Gastroesophageal sphincter (tissue), 4 donors: ENCODE measurements around the gene ITPR2. TPM values are rescaled to one million over a fixed set of nuclear protein-coding genes. Genes with fewer than 3 reads are reported as not detected.

Experiments used
- ATAC-seq: fragments of 150-250 bp; one replicate; pipeline ENCODE4 v1.9.1; 2016; ENCODE audit warnings: mild to moderate bottlenecking, moderate library complexity
- H3K27ac ChIP-seq, 4 donors: fragments of 200-600 bp; sonication (generic) in 3 of 4; 1 replicate in 3 of 4; 2 replicates in 1 of 4; pipeline ENCODE4 v1.5.1; 2016 to 2019
- H3K27me3 ChIP-seq: fragments of 200-600 bp; sonication (generic); one replicate; pipeline ENCODE4 v1.5.1; 2019
- H3K36me3 ChIP-seq, 2 donors: fragments of 200-600 bp; sonication (generic); one replicate each; pipeline ENCODE4 v1.5.1; 2019; ENCODE audit warnings: control low read depth in 1 of 2
- H3K4me1 ChIP-seq, 3 donors: fragments of 200-600 bp; sonication (generic); 1 replicate in 2 of 3; 2 replicates in 1 of 3; pipeline ENCODE4 v1.5.1; 2016 to 2019; ENCODE audit warnings: control low read depth in 2 of 3
- H3K4me3 ChIP-seq, 2 donors: fragments of 200-600 bp; sonication (generic); one replicate each; pipeline ENCODE4 v1.5.1; 2019; ENCODE audit warnings: mild to moderate bottlenecking in 1 of 2, moderate library complexity in 1 of 2
- H3K9me3 ChIP-seq, 3 donors: fragments of 200-600 bp; sonication (generic); one replicate each; pipeline ENCODE4 v1.5.1; 2017 to 2019; ENCODE audit warnings: control low read depth in 2 of 3
- EP300 ChIP-seq: sonication (generic); formaldehyde crosslinking; IDR thresholded peaks from one replicate; pipeline ENCODE4 v1.6.1; 2017; ENCODE audit warnings: antibody characterized with exemption, mild to moderate bottlenecking
- POLR2A ChIP-seq, 2 donors: fragments of 450-650 bp; IDR thresholded peaks; one replicate each; pipeline ENCODE4 v1.6.1; 2017; ENCODE audit warnings: antibody characterized with exemption in 2 of 2, mild to moderate bottlenecking in 2 of 2, moderate library complexity in 1 of 2
- POLR2AphosphoS5 ChIP-seq: sonication (generic); formaldehyde crosslinking; IDR thresholded peaks from one replicate; pipeline ENCODE4 v1.6.1; 2017; ENCODE audit warnings: antibody characterized with exemption
- WGBS, 2 donors: methylation state at CpG; one replicate each; pipeline ENCODE4 v1.1.5; 2018; ENCODE audit warnings: low coverage in 1 of 2; 5-methylcytosine and 5-hydroxymethylcytosine counted together
- total RNA-seq, 4 donors: library from RNA; depleted of rRNA; stranded (reverse); fragments of >200 nt; gene quantifications; one replicate each; pipeline ENCODE4 v1.1.0, GENCODE V29; 2016
- TF ChIP-seq, protein P1 (sequence below), 4 experiments: fragments of 200-600 bp in 2 of 4; fragments of 450-650 bp in 2 of 4; sonication (generic) in 1 of 4; IDR thresholded peaks; one replicate each; pipeline ENCODE4 v1.5.1; 2017 to 2019; ENCODE audit warnings: antibody characterized with exemption in 4 of 4, mild to moderate bottlenecking in 2 of 4, moderate library complexity in 2 of 4

Gene ITPR2
- total RNA-seq, 4 donors from 2014 or later, result 30.8 to 63.0 (median 44.4) TPM

DNA sequence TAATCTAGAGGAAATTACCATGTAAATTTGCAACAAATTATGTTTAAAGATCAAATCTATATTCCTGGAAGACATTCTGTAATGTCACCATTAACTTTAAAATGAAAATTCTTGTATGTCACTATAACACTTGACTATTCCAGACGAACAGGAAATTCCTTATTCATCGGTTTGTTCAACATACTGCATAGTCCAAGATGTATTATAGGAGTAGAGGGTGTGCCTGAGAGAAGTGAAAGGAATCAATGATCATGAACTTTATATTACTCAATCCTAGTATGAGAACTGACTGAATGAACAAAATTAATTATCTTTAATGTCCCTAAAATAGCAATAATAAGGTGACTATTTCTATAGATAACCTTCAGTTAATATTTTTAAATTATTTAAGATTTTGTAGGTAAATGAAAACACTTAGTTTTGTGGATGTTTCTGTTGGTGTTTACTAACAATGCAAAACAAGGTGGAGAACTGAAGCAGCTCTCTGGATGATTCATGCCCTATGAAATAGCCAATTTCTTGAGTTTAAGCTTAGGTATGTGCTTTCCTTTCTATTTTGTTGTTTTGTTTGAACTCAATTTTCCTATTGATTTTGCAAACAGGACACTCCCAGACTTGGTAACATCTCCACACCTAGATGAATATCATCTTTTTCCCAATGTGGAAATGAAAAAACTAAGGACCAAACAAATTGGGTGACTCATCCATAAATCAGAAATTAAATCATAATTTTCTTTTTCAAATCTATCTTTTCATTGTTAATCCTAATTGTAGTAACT, 18.2 kb upstream of the ITPR2 start:
- Histone ChIP-seq H3K4me1 (no peaks in the 10 kb centered on the region), H3K4me3 (no peak overlapping the region), H3K36me3 (no peaks in the 10 kb centered on the region), H3K9me3 (no peaks in the 10 kb centered on the region), H3K27me3 (no peaks in the 10 kb centered on the region), H3K27ac (no peak overlapping the region)
- no peak for ATAC-seq
- no peak for TF ChIP-seq POLR2AphosphoS5
- TF ChIP-seq, protein P1, sequence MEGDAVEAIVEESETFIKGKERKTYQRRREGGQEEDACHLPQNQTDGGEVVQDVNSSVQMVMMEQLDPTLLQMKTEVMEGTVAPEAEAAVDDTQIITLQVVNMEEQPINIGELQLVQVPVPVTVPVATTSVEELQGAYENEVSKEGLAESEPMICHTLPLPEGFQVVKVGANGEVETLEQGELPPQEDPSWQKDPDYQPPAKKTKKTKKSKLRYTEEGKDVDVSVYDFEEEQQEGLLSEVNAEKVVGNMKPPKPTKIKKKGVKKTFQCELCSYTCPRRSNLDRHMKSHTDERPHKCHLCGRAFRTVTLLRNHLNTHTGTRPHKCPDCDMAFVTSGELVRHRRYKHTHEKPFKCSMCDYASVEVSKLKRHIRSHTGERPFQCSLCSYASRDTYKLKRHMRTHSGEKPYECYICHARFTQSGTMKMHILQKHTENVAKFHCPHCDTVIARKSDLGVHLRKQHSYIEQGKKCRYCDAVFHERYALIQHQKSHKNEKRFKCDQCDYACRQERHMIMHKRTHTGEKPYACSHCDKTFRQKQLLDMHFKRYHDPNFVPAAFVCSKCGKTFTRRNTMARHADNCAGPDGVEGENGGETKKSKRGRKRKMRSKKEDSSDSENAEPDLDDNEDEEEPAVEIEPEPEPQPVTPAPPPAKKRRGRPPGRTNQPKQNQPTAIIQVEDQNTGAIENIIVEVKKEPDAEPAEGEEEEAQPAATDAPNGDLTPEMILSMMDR (IDR thresholded peaks at IDR 0.05), result no peak
- no peak for TF ChIP-seq POLR2A (IDR thresholded peaks at IDR 0.05)
- TF ChIP-seq EP300, result no peak
- 32 to 48% methylated on average over 2 of the region's 2 CpGs for WGBS, 2 donors

DNA sequence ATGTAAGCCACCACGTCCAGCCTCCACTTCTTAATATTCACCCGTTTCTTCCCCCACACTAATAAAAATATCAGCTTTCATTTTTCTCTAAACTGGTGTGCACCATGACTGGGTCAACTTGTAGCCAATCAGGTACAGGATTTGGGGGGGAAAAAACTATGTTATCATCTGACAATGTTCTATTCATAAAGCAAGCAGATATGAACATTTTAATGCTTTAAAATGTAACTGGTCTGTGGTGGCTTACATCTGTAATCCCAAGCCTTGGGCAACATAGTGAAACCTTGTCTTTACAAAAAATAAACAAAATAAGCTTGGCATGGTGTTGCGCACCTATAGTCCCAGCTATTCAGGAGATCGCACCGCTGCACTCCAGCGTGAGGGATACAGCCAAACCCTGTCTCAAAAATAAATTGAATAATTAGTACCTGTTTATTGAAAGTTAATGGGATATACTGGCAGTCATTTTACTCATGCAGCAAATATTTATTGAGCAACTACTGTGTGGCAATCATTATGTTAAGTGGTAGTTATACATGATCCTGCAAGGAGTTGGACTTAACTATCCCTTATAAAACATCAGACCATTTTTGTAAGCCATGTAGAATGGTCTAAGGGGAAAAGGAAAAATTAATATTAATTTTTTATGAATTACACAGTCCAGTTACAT, 15.3 kb upstream of the ITPR2 start:
- TF ChIP-seq POLR2A (IDR thresholded peaks at IDR 0.05), result no peak
- TF ChIP-seq POLR2AphosphoS5, result no peak
- TF ChIP-seq, protein P1 (IDR thresholded peaks at IDR 0.05), result no peak
- no peak for TF ChIP-seq EP300
- ATAC-seq, result no peak
- H3K36me3 ChIP-seq, result no peaks in the 10 kb centered on the region
- no peaks in the 10 kb centered on the region for H3K27me3 ChIP-seq
- no peak overlapping the region for H3K27ac ChIP-seq
- H3K4me3 ChIP-seq, result no peak overlapping the region
- peaks cover 0 to 9% (median 0%) of the 10 kb centered on the region in 3 donors for H3K4me1 ChIP-seq
- no peaks in the 10 kb centered on the region for H3K9me3 ChIP-seq
- 88 to 97% methylated on average over 4 to 6 of the region's 6 CpGs for WGBS, 2 donors

DNA sequence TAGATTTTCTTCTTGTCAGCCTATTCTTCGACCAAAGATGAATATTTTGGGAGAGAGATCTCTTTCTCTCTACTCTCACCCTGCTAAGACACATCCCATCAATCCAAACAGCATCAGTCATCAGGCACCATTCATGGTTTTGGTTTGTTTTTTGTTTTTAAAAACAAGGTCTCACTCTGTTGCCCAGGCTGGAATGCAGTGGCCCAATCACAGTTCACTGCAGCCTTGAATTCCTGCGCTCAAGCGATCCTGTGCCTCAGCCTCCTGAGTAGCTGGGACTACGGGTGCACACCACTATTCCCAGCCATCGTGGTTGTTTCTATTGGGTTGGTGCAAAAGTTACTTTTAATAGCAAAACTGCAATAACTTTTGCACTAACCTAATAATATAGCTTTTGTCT, 14.4 kb upstream of the ITPR2 start:
- WGBS, 2 donors, result 67 to 89% methylated on average over 1 to 5 of the region's 5 CpGs
- Histone ChIP-seq H3K4me3 (no peak overlapping the region), H3K9me3 (no peaks in the 10 kb centered on the region), H3K36me3 (no peaks in the 10 kb centered on the region), H3K4me1 (peaks cover 0 to 9% (median 0%) of the 10 kb centered on the region in 3 donors), H3K27me3 (no peaks in the 10 kb centered on the region), H3K27ac (no peak overlapping the region)
- ATAC-seq, result no peak
- TF ChIP-seq EP300 (no peak), POLR2AphosphoS5 (no peak)

DNA sequence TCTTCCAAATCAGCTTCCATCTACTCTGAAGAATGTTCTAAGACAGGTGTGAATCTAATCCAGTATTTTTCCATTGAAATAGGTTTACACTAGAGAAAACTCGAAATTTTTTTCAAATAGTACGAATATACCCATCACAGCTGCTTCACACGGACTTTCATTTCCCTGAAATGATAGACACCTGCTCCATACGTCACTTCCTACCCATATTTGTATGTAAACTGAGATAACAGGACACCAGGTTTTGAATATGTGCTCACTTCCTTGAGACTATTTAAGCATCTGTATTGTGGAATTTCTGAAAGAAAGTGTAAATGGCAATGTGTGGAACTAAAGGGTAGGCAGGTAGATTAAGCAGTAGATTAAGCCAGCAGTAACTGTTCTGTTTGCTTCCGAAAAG, 13.4 kb upstream of the ITPR2 start:
- Histone ChIP-seq H3K9me3 (no peaks in the 10 kb centered on the region), H3K36me3 (no peaks in the 10 kb centered on the region), H3K4me1 (peaks cover 0 to 9% (median 0%) of the 10 kb centered on the region in 3 donors), H3K27me3 (no peaks in the 10 kb centered on the region), H3K4me3 (no peak overlapping the region), H3K27ac (no peak overlapping the region)
- WGBS, 2 donors, result 77 to 84% methylated on average over 5 of the region's 5 CpGs
- TF ChIP-seq EP300 (no peak), POLR2A (IDR thresholded peaks at IDR 0.05) (no peak), POLR2AphosphoS5 (no peak)
- TF ChIP-seq, protein P1 (IDR thresholded peaks at IDR 0.05), result no peak
- no peak for ATAC-seq

DNA sequence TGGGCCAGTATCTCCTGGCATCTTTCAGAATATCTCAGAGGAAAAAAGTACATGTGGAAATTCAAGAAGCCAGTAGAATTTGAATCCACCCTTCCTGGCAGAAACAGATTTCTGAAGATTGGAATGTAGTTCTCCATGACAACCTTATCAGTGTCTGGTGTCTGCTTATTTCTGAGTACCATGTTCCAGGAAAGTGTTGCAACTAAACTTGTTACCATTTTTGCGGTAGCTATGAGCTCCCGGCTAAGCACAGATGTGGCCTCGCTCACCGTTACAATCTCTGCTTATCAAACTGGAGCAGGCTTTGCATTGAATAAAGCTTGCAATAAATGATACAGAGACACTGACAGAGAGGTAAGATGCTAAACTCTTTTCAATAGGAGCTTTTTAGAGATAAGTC, 13.0 kb upstream of the ITPR2 start:
- Histone ChIP-seq H3K9me3 (no peaks in the 10 kb centered on the region), H3K4me3 (no peak overlapping the region), H3K27ac (no peak overlapping the region), H3K27me3 (no peaks in the 10 kb centered on the region), H3K36me3 (no peaks in the 10 kb centered on the region), H3K4me1 (peaks cover 0 to 9% (median 0%) of the 10 kb centered on the region in 3 donors)
- ATAC-seq, result peak; percentile 82
- 2 to 78% methylated on average over 4 of the region's 4 CpGs for WGBS, 2 donors
- TF ChIP-seq, protein P1 (IDR thresholded peaks at IDR 0.05), result no peak
- TF ChIP-seq POLR2A (IDR thresholded peaks at IDR 0.05) (no peak), POLR2AphosphoS5 (no peak), EP300 (no peak)
